Stimulated activated CD8-positive, alpha-beta memory T cell treated with anti-CD3 and anti-CD28 coated beads, Interleukin-12 subunit alpha, Interleukin-12 subunit beta, amount 100 ng/mL, for 24 hours (primary cell): ENCODE data around the gene COL8A2.
"Not testable (repeated sequence)": the region's sequence is repeated elsewhere in the genome, so short reads cannot be mapped to it uniquely, and the experiment has no call there.

Experiments used
- DNase-seq: peaks from one replicate; pipeline ENCODE4 v3.0.0-alpha.2; 2020; ENCODE audit errors: extremely low read depth

The COL8A2 gene

DNA sequence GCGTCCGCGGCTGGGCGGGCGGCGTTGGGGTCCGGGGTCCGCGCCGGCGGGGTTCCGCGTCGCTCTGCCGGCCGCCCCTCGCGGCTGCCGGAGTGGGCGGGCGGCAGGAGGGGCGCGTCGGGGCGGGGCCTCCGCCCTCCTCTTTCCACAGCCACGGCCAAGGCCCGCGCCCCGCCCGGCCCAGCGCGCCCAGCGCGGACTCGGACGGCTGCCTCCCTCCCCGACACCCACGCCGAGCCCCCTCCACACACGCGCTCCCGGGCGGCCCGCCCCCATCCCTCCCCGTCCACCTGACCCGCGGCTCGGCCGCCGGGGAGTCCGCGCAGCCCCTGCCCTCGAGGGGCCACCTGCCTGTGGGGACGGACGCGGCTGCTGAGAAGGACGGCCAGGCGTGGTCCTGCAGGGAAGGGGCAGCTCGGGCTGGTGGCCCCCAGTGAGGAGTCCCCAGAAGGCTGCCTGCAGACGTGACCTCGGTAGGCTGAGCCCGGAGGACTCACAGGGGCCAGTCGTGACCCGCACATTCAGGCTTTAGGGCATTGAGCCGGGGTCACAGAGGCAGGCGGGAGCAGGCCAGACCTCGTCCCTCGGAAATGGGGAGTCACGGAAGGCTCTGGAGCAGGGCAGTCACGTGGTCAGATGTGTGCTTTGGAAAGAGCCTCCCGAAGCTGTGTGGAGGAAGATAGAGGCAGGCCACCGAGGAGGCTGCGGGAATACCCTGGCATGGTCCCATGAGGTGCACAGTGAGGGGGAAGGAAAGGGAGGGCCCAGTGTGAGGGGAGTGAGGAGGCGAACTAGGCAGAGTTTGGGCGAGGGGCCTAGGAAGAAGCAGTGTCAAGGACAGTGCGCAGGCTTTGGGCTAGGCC, at the start of gene COL8A2:
COL8A2 (minus strand) TSS at position 94 of the 863 bp plus-strand sequence. CDS start 24,980 bp downstream, outside the sequence.
- DNase-seq: no peak

DNA sequence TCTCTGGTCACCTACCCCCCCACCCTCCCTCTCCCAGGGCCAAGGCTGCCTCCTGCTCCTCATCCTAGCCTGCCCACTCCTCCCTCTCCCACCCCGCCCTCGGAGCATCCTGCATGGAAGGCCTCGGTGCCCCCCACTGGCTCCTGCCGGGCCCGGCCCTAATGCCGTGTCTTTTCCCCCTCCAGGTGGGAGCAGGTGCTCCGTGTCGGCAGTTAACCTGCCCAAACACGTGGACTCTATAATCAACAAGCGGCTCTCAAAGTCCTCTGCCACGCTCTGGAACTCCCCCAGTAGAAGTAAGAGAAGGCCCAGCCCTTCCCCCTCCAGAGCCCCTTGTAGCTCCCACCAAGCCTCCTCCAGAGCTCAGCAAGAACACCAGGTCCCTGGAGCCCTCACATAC, 49.7 kb upstream of the COL8A2 start:
- no peak for DNase-seq

DNA sequence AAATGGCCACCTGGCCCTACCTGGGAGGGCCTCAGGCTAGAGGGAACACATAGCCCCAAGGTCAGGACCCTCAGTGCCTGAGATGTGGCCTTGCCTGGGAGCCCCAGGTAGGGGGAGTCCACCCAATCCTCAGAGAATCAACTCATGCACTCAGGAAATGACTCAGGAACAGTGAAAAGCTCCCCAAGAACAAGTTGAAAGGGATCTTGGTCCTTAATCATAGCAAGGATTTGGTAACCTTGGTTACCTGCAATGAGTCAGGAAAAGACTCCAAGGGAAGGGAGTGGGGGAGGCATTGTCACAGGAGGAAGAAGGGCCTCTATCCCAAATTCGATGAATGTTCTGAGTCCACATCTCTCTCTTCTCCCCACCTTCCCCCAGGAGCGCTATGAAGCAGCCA, 48.0 kb upstream of the COL8A2 start:
- DNase-seq: no peak

DNA sequence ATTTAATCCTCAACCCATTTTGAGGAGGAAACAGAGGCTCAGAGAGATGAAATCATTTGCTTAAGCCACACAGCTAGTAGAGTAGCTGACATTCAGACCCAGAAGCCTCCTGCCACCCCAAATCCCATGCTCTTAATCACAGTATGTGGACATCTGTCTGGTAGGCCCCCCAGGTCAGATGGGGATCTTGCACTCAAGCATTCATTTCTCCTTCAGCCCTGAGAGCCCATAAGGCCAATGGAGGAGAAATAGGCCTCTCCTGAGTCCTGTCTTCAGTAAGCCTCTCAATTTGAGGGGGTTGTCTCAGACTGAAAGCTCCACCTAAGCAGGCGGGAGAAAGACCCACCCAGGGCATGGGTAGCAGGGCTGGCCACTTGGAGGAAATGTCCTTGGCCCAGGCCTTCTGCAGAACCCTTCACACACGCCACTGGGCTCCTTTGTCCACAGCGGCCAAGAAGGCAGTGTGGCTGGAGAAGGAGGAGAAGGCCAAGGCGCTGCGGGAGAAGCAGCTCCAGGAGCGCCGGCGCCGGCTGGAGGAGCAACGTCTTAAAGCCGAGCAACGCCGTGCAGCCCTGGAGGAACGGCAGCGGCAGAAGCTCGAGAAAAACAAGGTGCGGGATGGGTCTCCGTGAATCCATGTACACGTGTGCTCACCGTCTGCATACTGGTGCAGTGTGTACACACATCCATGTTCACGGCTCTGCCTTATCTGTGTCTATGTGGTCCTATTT, 47.2 kb upstream of the COL8A2 start:
- no peak for DNase-seq

- DNase-seq: no peak
Measured at GRCh38 chr1:36170643-36171412, 45.8 kb upstream of the COL8A2 start.

DNA sequence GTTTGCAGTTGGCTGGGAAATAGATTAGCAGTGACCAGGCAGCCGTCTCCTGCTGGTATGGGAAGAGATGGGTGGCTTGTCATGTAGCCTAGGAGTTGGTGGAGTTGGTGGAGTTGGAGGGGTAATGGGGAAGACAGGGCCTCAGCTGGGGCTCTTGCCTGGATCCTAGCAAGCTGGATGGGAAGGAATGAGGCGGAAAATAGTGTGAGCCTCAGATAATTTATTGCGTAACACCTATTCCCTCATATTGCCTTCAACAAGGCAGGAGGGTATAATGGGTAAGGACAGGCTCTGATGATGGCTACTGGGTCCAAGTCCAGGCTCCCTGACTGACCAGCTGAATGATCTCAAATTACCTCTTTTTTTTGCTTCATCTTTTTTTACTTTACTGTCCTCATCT, 43.5 kb upstream of the COL8A2 start:
- DNase-seq: no peak

DNA sequence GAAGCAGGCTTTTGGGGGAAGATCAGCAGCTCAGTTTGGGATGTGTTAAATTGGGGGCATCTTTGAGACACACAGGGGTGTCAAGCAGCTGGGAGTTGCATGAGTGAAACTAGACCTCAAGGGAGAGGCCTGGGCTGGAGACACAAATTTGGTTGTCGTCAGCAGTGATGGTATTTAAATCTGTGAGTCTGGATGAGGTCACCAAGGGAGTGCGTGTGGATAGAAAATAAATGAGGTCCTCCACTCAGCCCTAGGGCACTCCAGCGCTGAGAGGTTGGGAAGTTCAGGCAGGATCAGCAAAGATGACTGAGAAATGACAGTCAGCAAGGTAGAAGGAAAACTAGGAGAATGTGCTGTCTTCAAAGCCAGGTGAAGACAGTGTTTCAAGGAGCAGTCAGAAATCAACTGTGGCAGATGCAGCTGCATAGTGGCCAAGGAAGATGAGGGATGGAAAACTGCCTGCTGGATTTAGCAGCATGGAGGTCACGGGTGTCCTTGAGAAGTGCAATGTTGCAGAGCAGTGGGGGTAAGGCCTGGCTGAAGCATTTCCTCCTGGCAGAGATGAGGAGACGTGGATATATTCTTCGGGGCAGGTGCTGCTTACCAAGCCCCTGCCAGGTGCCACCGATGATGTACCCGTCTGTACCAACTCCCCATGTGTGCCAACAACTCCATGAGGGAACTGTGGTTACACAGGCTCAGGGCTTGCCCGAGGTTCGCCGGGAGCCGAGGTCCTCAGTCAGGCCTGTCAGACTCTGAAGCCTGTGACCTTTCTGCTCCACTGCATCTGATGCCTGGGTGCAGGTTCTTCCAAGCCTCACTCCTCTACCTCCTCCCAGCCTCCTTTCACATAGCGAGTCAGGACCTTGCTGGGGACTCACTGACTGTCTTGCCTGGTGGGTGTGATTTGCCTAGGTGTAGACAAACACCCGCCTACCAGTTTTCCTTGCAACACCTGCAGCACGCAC, 42.2 kb upstream of the COL8A2 start:
- no peak for DNase-seq

DNA sequence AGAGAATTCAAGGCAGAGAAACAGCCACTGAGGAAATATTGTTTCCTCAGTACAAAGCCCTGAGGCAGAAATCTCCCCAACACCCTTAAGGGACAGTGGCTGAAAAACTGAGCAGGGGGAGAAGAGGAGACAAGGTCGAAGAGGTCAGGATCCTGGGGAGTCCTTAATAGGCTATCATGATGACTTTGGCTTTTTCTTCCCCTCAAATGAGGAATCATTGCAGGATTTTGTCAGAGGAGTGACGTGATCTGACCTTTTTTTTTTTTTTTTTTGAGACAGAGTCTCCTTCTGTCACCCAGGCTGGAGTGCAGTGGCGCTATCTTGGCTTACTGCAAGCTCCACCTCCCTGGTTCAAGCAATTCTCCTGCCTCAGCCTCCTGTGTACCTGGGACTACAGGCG, 41.1 kb upstream of the COL8A2 start:
- DNase-seq: no peak

GRCh38 chr1:36165145-36165544, 40.1 kb upstream of the COL8A2 start:
- no peak for DNase-seq

- DNase-seq: no peak
Measured at GRCh38 chr1:36164361-36164760, 39.3 kb upstream of the COL8A2 start.

GRCh38 chr1:36163426-36163825, 38.4 kb upstream of the COL8A2 start:
- no peak for DNase-seq

DNA sequence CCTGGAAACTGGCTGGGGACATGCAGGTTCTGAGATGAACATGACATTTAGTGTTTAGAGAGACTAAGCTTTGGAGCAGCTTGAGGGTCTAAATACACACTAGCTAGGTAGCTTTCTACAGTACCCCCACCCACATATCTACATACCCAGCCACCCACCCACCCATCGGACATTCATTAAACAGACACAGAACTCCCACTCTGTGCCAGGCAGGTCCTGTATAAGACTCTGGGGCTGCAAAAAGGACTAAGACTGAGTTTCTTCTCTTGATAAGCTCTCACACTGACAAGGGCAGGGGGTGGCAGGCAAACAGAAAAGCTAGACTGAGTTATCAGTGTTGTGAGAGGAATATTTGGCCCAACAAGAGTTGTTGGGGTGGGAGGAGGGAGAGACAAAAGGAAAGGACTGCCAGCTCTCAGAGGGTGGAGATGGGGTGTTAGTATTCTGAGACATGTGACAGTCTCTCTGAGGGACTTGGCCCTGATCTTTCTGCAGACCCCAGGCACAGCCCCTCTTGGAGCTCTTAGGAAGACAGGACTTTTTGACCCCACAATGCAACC, 37.7 kb upstream of the COL8A2 start:
- DNase-seq: no peak

DNA sequence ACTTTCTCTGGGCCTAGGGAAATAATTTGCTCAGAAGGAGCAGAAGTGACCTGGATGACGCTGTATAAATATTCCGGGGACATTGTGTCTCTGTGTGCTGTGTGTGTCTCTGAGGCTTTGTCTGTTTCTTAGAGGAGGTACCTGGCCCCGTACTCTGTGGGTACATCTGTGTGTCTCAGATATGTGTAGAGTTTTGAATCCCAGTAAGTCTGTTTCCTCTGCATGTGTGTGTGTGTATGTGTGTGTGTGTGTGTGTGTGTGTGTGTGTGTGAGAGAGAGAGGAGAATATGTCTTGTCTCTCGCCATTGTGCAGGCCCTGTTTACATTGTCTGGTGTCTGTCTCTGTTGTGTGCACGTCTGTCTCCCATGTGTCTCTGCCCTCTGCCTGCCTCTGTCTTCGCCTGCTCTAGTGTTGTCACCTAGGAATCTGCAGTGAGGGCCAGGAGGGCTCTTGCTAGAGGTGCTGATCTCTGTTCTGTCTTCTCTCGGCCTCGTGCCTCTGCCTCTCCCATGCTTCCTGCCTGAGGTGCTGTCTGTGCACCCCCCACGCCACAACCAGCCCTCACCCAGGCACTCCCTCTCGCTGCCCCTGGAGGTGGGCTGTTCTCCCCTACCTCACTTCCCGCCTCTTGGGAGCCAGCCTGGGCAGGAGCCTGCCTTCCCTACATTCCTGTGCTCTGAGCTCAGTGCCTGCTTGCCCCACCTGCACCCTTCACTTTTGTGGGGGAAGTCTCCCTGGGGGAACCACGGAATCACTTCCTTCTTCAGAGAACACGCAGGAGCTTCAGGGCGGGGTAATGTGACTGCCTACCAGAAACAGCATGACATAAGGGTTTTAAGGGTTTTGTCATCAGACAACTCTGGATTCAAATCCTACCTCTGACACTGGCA, 36.9 kb upstream of the COL8A2 start:
- no peak for DNase-seq

DNA sequence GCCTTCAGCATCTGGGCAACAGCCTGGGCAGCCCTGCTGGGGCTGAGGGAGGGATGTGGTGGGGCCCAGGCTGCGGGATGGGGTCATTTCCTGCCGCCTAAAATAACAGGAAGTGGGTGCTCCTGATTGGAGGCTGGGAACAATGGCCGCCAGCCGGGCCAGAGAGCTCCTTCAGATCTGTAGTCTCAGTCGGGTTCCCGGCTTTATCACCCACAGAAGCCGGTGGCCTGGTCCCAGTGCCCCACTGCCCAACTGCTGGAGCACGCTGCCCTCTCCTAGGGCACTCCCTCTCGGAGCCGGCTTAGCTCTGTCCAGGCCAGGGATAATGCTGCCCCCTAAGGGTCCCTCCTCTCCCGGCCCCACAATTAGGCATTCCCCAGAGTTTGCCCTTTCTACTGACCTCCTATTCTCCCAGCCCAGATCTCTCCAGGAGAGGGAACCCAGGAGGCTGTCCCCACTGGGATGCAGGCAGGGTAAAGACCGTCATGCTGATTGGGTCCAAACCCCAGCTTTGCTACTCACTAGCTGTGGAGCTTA, 36.0 kb upstream of the COL8A2 start:
- no peak for DNase-seq

DNA sequence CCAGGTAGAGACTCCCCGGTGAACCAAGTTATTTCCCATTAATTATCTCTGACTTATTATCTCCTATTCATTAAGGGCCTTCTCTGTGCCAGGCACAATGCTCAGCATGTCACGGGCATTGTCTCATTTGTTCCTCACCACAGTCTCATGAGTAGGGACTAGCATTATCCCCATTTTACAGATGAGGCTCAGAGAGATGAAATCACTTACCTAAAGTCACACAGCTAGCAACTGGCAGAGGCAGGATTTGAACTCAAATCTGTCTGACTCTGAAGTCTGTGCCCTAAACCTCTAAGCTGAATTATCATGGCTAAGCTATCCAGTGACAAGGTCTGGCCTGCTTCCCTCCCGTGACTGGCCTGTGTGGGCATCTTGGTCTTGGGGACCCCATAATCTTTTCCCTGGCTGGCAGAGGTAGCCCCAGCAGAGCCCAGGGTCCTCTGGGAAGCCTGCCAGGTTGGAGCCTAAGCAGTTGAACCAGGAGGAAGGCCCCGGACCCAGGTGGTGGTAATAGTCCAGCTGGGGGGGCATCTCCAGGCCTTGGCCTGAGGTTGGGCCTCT, 35.4 kb upstream of the COL8A2 start:
- no peak for DNase-seq

DNA sequence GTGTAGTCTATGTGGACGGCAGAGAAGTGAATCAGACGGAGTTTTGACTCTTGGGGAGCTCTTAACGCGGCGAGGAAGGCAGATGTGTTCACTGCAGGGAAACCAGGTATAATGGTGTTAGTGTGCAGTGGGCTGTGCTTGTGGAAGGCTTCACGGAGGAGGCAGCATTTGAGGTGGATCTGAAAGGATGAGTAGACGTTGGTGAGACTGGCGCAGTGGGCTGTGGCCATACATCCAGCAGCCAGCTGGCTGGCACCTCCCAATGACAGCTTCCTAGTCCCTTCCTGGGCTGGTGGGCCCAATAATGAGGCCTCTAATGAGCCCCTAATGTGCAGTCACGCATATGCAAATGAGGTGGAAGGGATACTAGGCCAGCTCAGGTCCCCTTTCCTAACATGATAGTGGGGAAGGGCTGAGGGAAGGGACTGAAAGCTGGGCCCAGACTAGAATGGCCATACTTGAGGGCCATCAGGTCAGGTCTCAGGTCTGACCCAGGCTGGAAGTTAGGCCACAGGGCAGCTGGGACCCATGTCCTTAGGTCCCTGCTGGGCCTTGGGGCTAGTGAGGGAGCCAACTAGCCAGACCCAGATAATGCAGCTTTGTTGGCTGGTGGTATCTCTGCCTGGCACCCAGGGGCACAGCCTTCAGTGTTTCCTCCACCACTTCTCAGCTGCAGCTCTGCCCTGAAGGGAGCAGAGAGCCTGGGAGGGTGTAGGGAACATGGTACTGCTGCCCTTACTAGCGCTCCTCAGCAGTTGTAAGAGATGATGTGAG, 34.8 kb upstream of the COL8A2 start:
- DNase-seq: no peak

GRCh38 chr1:36158827-36159252, 33.8 kb upstream of the COL8A2 start:
- DNase-seq: not testable (repeated sequence)
